Naive thymus-derived CD8-positive, alpha-beta T cell (primary cell): ENCODE data around the gene SLC5A5. TPM values are rescaled to one million over a fixed set of nuclear protein-coding genes. Genes with fewer than 3 reads are reported as not detected.

ENCODE experiments used
- ATAC-seq, 2 donors: fragments of 150-1000 bp; cut with Tn5 transposase in 1 of 2; sonication (Bioruptor Pico), chemical (Tn5 transposase) in 1 of 2; 1 replicate in 1 of 2; 2 replicates in 1 of 2; pipeline ENCODE4 v1.10.0; 2021; ENCODE audit warnings: mild to moderate bottlenecking in 2 of 2, moderate library complexity in 2 of 2
- POLR2A ChIA-PET: fragments of 350-600 bp; sonication (Branson Sonifier 250); formaldehyde crosslinking; loops from one replicate; lab custom pipeline; 2021; ENCODE audit warnings: antibody characterized with exemption; lab: Charles Lee
- DNase-seq, 10 donors: peaks; one replicate each; pipeline versions ENCODE4 v3.0.0 to v3.0.0-alpha.2; 2020 to 2022
- H3K27ac Mint-ChIP-seq, 10 donors: one replicate each; pipeline ENCODE4 v1.8.0; 2020 to 2022; ENCODE audit warnings: mild to moderate bottlenecking in 10 of 10, mixed read lengths in 10 of 10, moderate library complexity in 4 of 10, inconsistent platforms in 1 of 10
- H3K27me3 Mint-ChIP-seq, 5 donors: one replicate each; pipeline ENCODE4 v1.8.0; 2021 to 2022; ENCODE audit warnings: mixed read lengths in 5 of 5
- H3K36me3 Mint-ChIP-seq, 3 donors: one replicate each; pipeline ENCODE4 v1.8.0; 2020 to 2022; ENCODE audit warnings: mixed read lengths in 3 of 3, mild to moderate bottlenecking in 2 of 3, inconsistent platforms in 1 of 3
- H3K4me1 Mint-ChIP-seq, 4 donors: one replicate each; pipeline ENCODE4 v1.8.0; 2021 to 2022; ENCODE audit warnings: mixed read lengths in 4 of 4
- H3K4me3 Mint-ChIP-seq, 10 donors: one replicate each; pipeline ENCODE4 v1.8.0; 2020 to 2022; ENCODE audit warnings: mild to moderate bottlenecking in 10 of 10, mixed read lengths in 10 of 10, moderate library complexity in 6 of 10, inconsistent platforms in 1 of 10
- H3K9me3 Mint-ChIP-seq, 9 donors: one replicate each; pipeline ENCODE4 v1.8.0; 2020 to 2022; ENCODE audit warnings: mixed read lengths in 9 of 9, mild to moderate bottlenecking in 3 of 9, inconsistent platforms in 1 of 9, moderate library complexity in 1 of 9
- polyA plus RNA-seq, 3 donors: library from polyadenylated mRNA; unstranded; fragments of 300-500 nt; fragmentation: Illumina TruSeq; gene quantifications; one replicate each; pipeline ENCODE4 v1.2.3, GENCODE V29; 2021
- total RNA-seq, 8 experiments: library from RNA in 2 of 8; stranded (reverse) in 2 of 8; gene quantifications; one replicate each; pipeline ENCODE4 v1.2.3 and lab custom pipeline; 2021 to 2026

The SLC5A5 gene
- total and polyA plus RNA-seq, 5 experiments from 2014 or later: 0.39 to 2.6 (median 2.2) TPM

DNA sequence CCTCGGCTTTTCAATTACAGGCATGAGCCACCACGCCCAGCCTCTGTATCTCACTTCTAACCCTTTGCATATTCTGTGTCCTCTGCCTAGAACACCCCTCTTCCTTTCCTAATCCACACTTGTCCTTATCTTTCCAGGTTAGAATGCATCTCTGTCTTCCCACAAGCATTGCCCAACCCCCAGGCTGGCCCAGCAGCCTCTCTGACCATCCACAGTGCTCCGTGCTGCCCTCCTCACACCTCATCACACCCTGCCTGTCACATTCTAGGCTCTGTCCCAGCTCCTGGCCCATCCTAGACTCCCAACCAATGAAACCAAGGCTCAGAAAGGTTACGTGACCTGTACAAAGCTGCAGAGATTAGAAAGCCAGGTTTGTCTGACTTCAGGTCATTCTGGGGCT is 35.2 kb upstream of the SLC5A5 start:
- Mint-ChIP-seq H3K27ac (peak overlapping the region in 8 of 10 donors; percentile 29 to 93 (median 68)), H3K4me1 (peaks cover 13 to 35% (median 23%) of the 10 kb centered on the region in 4 donors), H3K4me3 (peak overlapping the region in 1 of 10 donors; percentile 28), H3K36me3 (peaks cover 6 to 97% (median 36%) of the 10 kb centered on the region in 3 donors), H3K9me3 (no peaks in the 10 kb centered on the region), H3K27me3 (no peaks in the 10 kb centered on the region)
- DNase-seq (no peak), ATAC-seq (no peak)
- POLR2A ChIA-PET: interaction anchor here (1.8 kb wide), 1 partner anchor 9 kb away, joined by 4 read pairs; no protein-coding TSS in a partner anchor

- peaks cover 6 to 92% (median 31%) of the 10 kb centered on the region in 3 donors for H3K36me3 Mint-ChIP-seq
- no peak for ATAC-seq
- H3K4me1 Mint-ChIP-seq: peaks cover 13 to 39% (median 23%) of the 10 kb centered on the region in 4 donors
- H3K27me3 Mint-ChIP-seq: no peaks in the 10 kb centered on the region
- H3K4me3 Mint-ChIP-seq: no peak overlapping the region
- POLR2A ChIA-PET: interaction anchor here (0.7 kb wide), 1 partner anchor 416 kb away, joined by 3 read pairs; no protein-coding TSS in a partner anchor
- H3K27ac Mint-ChIP-seq: peak overlapping the region in 9 of 10 donors; percentile 27 to 87 (median 74)
- DNase-seq: no peak
- no peaks in the 10 kb centered on the region for H3K9me3 Mint-ChIP-seq
These were observed 33.8 kb upstream of the SLC5A5 start for GRCh38 chr19:17837972-17838371.

GRCh38 chr19:17840019-17840418 is 31.7 kb upstream of the SLC5A5 start:
- H3K27me3 Mint-ChIP-seq: no peaks in the 10 kb centered on the region

DNA sequence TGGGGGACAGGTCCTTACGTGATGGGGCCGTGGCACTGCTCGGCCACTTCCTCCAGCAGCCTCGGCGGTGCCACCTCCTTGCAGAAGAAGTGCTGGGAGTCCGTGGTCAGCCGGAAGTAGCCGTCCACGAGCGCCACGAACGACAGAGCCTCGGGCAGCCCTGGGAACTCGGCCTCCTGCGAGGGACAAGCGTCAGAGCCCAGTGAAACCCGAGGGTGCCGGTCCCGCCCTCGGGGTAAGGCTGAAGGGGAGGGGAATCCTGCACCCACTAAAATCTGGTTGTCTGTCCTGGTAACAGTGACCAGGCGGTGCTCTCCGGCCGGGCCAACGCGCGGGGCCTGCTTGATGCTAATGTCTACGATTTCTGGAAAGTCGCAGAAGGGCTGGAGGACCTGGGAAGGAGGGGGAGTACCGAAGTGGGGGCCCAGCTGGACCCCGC is 30.4 kb upstream of the SLC5A5 start:
- ATAC-seq (no peak), DNase-seq (no peak)
- POLR2A ChIA-PET: no interaction called here
- no peaks in the 10 kb centered on the region for H3K9me3 Mint-ChIP-seq
- H3K27me3 Mint-ChIP-seq: no peaks in the 10 kb centered on the region
- H3K27ac Mint-ChIP-seq: peak overlapping the region in 6 of 10 donors; percentile 8 to 85 (median 47)
- peaks cover 0 to 79% (median 15%) of the 10 kb centered on the region in 3 donors for H3K36me3 Mint-ChIP-seq
- H3K4me1 Mint-ChIP-seq: peaks cover 11 to 64% (median 43%) of the 10 kb centered on the region in 4 donors
- H3K4me3 Mint-ChIP-seq: no peak overlapping the region

More at GRCh38 chr19:17840019-17840418, 31.7 kb upstream of the SLC5A5 start:
- no peaks in the 10 kb centered on the region for H3K9me3 Mint-ChIP-seq
- peak overlapping the region in 7 of 10 donors; percentile 19 to 80 (median 66) for H3K27ac Mint-ChIP-seq
- DNase-seq: no peak
- ATAC-seq: no peak
- H3K4me3 Mint-ChIP-seq: no peak overlapping the region
- H3K4me1 Mint-ChIP-seq: peaks cover 15 to 59% (median 39%) of the 10 kb centered on the region in 4 donors
- H3K36me3 Mint-ChIP-seq: peaks cover 6 to 91% (median 27%) of the 10 kb centered on the region in 3 donors
- POLR2A ChIA-PET: interaction anchor here (0.9 to 1.1 kb wide), 2 partner anchors 16 to 50 kb away, joined by 3 to 4 read pairs; no protein-coding TSS in a partner anchor

- ATAC-seq (peak; percentile 27 to 61), DNase-seq (peak in 8 of 10 donors; percentile 31 to 71 (median 48))
- peak overlapping the region in 6 of 10 donors; percentile 8 to 85 (median 44) for H3K27ac Mint-ChIP-seq
- peaks cover 6 to 63% (median 40%) of the 10 kb centered on the region in 4 donors for H3K4me1 Mint-ChIP-seq
- H3K4me3 Mint-ChIP-seq: peak overlapping the region in 1 of 10 donors; percentile 48
- H3K36me3 Mint-ChIP-seq: peaks cover 0 to 73% (median 11%) of the 10 kb centered on the region in 3 donors
- no peaks in the 10 kb centered on the region for H3K9me3 Mint-ChIP-seq
- POLR2A ChIA-PET: no interaction called here
- no peaks in the 10 kb centered on the region for H3K27me3 Mint-ChIP-seq
These were observed 29.7 kb upstream of the SLC5A5 start for GRCh38 chr19:17841810-17842662.

DNA sequence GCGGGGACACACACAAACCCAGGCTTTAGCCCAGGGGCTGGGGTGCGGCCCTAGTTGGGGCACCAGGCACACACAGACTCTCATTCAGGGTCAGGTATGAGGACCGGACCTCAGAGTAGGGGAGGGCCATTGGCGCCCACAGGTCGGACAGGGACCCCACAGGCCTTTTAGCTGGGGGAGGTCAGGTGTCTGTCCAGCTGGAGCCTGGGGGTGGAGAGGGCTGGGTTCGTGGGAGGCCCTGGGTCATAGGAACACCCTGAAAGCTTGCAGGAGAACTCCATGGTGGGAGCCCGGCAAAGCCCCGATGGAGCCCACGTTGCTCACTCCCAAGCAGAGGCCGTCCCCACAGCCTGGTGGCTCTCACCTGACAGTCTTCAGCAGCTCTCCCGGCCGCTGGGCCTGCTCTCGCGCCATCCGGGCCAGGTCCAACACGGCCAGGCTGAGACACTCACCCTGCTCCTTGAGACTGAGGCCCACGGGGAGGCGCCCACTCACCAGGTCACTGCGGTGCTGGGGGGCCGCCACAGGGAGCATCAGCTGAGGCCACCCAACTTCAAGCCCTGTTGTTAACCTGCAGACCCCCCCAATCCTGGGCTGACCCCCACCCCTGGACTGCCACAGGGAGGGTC is 29.0 kb upstream of the SLC5A5 start:
- Mint-ChIP-seq H3K9me3 (no peaks in the 10 kb centered on the region), H3K4me3 (peak overlapping the region in 1 of 10 donors; percentile 78), H3K27ac (peak overlapping the region in 6 of 10 donors; percentile 15 to 97 (median 76)), H3K4me1 (peaks cover 6 to 61% (median 41%) of the 10 kb centered on the region in 4 donors), H3K36me3 (peaks cover 0 to 65% (median 11%) of the 10 kb centered on the region in 3 donors), H3K27me3 (no peaks in the 10 kb centered on the region)
- ATAC-seq: no peak
- POLR2A ChIA-PET: interaction anchor here (0.6 to 1.2 kb wide), 2 partner anchors 17 to 1571 kb away, joined by 3 to 4 read pairs; partner anchors contain the start of gene RPL18A
- no peak for DNase-seq

- ATAC-seq: no peak
- no peaks in the 10 kb centered on the region for H3K9me3 Mint-ChIP-seq
- H3K4me1 Mint-ChIP-seq: peaks cover 10 to 62% (median 47%) of the 10 kb centered on the region in 4 donors
- no peak for DNase-seq
- no peaks in the 10 kb centered on the region for H3K27me3 Mint-ChIP-seq
- POLR2A ChIA-PET: interaction anchor here (0.6 to 1.2 kb wide), 3 partner anchors 16 to 1571 kb away, joined by 3 to 4 read pairs (median 3); partner anchors contain the start of gene RPL18A
- H3K27ac Mint-ChIP-seq: peak overlapping the region in 8 of 10 donors; percentile 28 to 99 (median 80)
- peaks cover 0 to 59% (median 11%) of the 10 kb centered on the region in 3 donors for H3K36me3 Mint-ChIP-seq
- peak overlapping the region in 7 of 10 donors; percentile 27 to 78 (median 56) for H3K4me3 Mint-ChIP-seq
These were observed 28.4 kb upstream of the SLC5A5 start for GRCh38 chr19:17843292-17843827.

GRCh38 chr19:17843908-17844490 is 27.7 kb upstream of the SLC5A5 start:
- no peaks in the 10 kb centered on the region for H3K27me3 Mint-ChIP-seq
- POLR2A ChIA-PET: interaction anchor here (0.6 to 1.2 kb wide), 2 partner anchors 16 to 18 kb away, joined by 3 read pairs; partner anchors contain the start of gene RPL18A
- H3K9me3 Mint-ChIP-seq: no peaks in the 10 kb centered on the region
- peak overlapping the region; percentile 76 to 99 (median 96) for H3K27ac Mint-ChIP-seq
- DNase-seq (no peak), ATAC-seq (no peak)
- H3K4me3 Mint-ChIP-seq: peak overlapping the region in 9 of 10 donors; percentile 28 to 98 (median 85)
- H3K4me1 Mint-ChIP-seq: peaks cover 14 to 66% (median 52%) of the 10 kb centered on the region in 4 donors
- H3K36me3 Mint-ChIP-seq: peaks cover 0 to 53% (median 7%) of the 10 kb centered on the region in 3 donors

DNA sequence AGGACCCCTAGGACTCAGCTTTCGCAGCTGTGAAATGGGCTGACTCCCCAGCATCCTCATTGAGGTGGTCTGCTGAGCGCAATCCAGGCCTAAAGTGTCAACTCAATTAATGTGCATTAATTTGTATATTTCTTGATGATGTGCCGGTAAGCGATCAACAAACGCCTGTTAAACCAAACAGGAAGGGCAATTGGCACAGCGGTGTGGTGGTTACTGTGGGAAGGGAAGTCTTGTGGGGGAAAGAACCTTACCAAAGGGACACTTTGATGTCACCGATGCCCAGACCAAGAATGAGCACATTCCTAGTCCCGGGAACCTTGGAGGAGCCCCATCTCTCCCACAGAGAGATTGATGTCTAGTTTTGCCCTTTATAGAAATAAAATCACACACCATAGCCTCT is 25.6 kb upstream of the SLC5A5 start:
- DNase-seq: peak in 6 of 10 donors; percentile 34 to 57 (median 40)
- POLR2A ChIA-PET: interaction anchor here (0.6 to 3.2 kb wide), 11 partner anchors 10 to 177 kb away, joined by 3 to 10 read pairs (median 4); partner anchors contain the start of genes CCDC124 and FCHO1
- H3K4me3 Mint-ChIP-seq: peak overlapping the region; percentile 78 to 98 (median 94)
- no peaks in the 10 kb centered on the region for H3K27me3 Mint-ChIP-seq
- no peak for ATAC-seq
- no peaks in the 10 kb centered on the region for H3K9me3 Mint-ChIP-seq
- peaks cover 22 to 75% (median 67%) of the 10 kb centered on the region in 4 donors for H3K4me1 Mint-ChIP-seq
- H3K36me3 Mint-ChIP-seq: peaks cover 0 to 32% (median 0%) of the 10 kb centered on the region in 3 donors
- H3K27ac Mint-ChIP-seq: peak overlapping the region; percentile 92 to 99 (median 96)

GRCh38 chr19:17847538-17848366 is 24.0 kb upstream of the SLC5A5 start, which contains the start of gene JAK3:
Gene JAK3, minus strand, starts transcription at chr19:17847982. Its CDS starts 3,565 bp downstream, at chr19:17844417.
- DNase-seq: peak; percentile 70 to 90 (median 84)
- peak; percentile 81 to 88 for ATAC-seq

More at GRCh38 chr19:17847538-17848366, 24.0 kb upstream of the SLC5A5 start, which contains the start of gene JAK3:
- Mint-ChIP-seq H3K4me1 (peaks cover 26 to 77% (median 75%) of the 10 kb centered on the region in 4 donors), H3K36me3 (peaks cover 0 to 19% (median 0%) of the 10 kb centered on the region in 3 donors), H3K27ac (peak within 1 kb of the TSS; percentile 92 to 99 (median 97)), H3K9me3 (peaks cover 0 to 2% (median 0%) of the 10 kb centered on the region in 9 donors), H3K27me3 (no peaks in the 10 kb centered on the region), H3K4me3 (peak within 1 kb of the TSS; percentile 78 to 98 (median 94))
- POLR2A ChIA-PET: interaction anchor here (0.6 to 3.2 kb wide), 17 partner anchors 9 to 336 kb away, joined by 3 to 23 read pairs (median 4); partner anchors contain the start of genes B3GNT3, CCDC124, FCHO1 and MAP1S
